HG02943 (cell line): ENCODE measurements around the gene EXT2.

Source experiments
- ATAC-seq: cut with Tn5 transposase; IDR thresholded peaks from one replicate; pipeline ENCODE4 v1.9.1; 2021; ENCODE audit warnings: mild to moderate bottlenecking, low read depth, moderate library complexity; ENCODE audit not compliant: unreplicated experiment

The EXT2 gene

DNA sequence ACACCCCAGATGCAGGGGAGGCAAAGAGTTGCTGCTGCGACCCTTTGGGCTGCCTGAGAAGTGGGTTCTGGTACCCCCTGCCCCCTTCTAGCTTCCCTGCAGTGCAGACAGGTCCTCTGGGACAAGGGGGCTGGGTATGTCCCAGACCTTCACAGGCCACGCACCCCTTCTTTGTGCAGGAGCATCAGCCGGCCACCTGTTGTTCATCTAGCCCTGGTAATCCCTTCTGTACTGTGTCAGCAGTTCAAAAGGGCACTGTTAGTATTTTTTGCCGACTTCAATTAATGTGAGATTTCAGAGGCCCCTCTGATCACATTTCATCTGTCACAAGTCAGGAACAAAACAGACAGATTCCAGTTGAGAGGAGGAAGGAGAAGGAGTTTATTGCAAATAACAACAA lies 164.6 kb downstream of the EXT2 start:
- ATAC-seq = no peak

DNA sequence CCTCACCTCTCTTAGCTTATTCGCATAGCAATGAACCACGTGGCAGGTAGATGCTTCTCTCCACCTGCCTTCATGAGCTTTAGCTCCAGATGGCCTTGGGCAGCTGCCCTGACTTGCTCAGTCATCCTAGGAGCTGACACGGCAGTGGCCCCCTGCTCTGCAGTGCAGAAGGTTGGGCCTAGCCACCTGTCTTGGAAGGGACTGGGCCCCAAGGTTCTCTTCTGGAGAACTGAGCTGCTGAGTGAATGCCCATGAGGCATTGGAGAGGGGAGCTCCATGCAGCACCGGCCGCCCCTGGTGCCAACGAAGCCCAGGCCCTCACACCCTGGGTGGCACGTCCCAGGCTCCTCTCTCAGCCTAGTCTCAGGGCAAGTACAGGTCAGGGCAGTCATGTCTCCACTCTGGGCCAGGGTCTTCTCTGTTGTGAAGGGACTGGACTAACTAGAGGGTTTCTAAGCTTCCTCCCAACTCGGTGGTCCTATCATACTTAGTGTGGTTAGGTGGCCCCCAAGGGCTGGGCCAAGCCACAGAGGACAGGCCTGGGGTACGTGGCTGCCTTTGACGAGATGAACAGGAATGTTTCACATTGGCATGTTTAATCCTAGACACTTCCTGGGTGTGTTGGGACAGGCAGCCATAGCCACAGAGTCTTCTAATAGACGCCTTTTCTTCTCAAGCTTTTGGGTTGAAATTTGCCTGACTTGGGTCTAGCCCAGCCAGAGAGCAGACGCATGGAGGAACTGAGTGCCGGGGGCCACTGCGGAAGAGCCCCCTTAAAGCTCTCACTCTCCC lies 166.5 kb downstream of the EXT2 start:
- no peak for ATAC-seq

DNA sequence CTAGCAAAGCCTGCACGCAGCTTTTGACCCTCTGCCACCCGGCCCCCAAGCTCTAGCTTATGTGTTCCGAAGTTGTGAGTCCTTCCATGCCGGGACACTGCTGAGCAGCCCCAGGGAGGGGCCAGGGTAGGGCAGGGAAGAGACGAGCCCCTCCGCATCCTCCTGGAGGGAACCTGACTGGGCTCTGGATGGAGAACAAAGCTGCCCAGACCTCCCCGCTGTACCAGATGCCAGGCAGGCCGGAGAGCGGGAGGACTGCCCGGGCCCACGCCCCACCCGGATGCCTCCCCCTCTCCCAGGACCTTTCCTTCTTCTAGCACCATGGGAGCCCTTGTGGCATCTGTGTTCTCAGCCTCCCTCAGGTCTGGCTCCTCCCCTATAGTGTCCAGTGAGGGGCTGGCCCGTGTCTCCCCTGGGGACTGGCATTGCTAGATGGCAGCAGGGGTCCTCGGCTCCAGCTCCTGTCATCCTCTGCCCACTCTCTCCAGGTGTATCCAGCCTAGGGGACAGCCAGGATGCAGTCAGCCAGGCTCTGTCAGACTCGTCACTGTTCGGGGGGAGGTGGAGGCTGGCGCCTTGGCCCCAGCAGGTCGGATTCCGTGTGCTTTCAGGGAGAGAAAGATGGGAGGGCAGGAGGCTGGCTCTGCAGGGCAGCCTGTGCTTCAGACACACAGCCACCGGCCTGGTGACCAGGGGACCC lies 168.4 kb downstream of the EXT2 start:
- no peak for ATAC-seq

DNA sequence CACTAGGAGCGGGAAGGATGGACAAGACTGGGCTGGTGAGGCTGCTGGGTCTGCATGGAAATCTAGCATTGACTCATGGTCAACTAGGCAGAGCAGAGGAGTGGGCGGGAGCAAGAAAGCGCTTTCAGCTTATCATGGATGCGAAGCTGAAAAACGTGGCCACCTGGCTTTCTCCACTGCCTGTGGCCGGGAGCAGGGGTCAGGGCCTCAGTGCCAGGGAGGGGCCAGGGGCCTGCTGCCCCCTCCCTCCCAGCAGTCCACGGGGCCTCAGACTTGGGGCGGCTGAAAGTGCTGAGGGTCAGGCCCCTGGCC lies 168.9 kb downstream of the EXT2 start:
- ATAC-seq = no peak

DNA sequence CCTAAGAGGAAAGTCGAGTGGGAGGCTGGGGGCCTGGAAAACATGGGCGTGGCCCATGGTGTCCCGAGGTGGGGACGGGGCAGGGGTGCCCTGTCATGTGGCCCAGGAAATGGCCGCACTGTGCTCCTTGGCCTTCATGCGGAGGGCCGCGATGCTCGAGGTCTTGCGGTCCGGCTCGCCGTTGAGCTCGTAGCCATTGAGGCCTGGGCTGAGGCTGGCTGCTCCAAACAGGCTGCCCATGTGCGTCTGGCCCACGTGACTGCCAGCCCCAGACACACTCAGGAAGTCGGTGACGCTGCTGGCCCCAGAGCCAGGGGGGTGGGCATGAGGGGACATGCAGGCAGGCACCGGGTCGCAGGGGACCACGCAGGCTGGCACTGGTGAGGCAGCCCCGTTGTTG lies 169.3 kb downstream of the EXT2 start:
- ATAC-seq = no peak

DNA sequence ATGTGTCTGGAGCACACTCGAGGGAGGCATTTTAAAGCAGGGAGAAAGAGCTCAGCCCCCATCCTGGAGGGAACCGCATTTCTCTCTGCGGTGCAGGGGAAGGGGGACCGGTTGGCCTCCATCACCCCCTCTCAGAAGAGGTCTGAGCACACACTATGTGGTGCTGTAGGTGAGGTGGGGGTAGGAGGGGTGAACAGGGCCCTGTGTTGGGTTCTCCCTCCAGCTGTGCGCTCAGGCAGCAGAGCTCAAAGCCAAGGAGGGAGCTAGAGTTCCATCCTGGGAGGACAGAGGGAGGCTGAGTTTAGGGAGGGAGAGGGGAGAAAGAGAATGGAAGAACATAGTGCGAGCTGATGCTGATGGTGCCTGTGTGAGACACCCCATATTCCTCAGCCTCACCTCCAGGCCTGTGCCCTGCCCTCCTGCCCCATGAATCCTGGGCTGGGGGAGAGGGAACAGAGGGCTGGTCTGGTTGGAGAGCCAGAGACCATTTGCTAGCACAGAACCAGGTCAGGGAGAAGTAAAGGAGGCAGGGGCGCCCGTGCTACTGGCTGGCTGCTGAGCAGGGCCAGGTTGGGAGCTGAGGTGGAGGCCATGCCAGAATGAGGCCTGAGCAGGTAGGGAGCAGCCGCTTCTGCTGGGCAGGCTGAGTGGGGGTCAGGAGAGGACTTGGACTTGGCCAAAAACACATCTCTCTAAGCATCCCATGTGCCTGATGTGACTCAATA lies 170.7 kb downstream of the EXT2 start:
- no peak for ATAC-seq

DNA sequence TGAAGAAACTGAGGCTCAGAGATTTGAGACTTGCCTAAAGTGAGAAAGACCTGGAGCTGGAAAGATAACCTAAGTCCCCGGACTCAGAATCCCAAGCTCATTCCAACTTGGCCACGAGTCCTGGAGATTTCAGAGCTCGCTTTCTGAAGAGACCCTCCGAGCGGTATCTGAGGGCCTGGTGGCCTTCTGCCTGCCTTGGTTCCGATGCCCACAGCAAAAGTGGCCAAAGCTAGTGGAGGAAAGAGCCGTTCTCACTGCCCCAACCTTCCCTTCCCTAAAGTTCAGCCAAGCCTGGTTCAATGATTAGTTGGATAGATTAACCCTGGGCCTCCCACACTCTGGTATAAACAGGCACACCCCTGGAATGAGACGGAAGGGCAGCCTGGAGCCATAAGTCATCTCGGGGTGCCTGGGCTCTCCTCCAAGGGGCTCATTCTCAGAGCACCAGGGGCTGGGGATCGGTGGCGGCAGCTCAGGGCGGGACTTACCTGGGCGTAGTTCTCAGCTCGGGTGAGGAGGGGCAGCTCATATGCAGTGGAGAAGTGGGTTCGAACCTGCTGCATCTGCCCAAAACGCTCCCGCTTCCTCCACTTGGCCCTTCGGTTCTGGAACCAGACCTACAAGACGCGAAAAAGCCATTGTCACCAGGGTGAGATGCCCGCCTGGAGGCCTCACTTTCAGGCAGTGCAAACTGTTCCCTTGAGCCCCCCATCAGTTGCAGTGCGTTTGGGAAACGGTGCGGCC lies 171.7 kb downstream of the EXT2 start:
- no peak for ATAC-seq

DNA sequence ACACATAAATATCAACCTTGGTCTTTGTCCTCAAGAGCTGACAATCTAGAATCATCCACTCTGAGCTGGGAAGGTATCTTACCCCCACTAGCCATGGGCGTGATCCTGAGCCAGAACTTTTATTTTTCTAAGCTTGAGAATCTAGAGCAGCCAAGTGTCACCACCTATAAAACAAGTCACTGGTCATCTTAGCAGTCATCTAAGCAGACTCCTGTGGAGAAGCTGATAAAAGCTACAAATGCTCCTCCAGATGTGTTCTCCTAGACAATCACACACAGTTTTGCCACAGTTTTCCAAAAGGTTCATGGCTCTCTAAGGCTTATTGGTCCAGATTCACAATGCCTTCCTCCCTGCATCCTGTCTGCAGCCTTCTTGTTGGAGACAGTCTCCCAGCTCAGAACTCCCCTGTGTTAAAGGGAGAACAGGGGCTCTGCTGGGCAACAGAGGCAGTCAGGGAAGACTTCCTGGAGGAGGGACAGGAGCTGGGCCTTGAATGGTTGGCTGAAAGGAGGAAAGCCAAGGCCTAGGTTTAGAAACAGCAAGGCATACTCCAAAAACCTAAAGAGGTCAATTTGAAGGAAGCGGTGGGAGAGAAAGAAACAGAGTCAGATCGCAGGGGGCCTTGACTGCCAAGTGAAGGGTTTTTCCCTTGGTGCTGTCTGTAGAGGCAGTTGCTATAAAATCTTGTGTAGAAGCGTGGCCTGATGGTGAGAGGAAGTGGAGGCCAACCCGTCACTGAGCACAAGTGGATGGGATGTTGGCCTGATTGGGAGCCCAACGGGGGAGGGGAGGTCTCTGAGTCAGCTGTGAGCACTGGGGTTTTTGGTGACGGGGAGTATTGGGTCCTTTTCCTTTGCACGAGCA lies 172.5 kb downstream of the EXT2 start:
- ATAC-seq = no peak

DNA sequence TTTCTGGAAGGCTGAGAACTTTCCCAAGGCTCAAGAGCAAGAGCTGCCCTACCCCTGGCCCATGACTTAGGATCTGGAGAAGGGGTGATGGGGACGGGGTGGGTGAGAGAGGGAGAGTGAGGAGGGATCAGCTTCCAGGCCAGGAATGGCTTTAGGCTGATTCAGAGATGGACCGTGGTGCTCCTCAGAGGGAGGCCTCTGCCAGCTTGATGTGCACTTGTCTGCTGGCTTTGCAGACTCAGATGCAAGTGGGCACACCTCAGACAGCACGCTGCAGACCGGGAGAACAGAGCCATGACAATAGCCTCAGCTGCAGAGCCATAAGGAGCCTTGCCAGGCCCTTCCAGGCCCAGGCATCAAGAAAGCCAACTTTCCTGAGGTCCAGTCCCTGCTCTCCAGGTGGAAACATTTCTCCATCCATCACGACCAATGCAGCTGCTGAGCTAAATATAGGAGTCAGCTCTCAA lies 173.2 kb downstream of the EXT2 start:
- ATAC-seq = no peak

DNA sequence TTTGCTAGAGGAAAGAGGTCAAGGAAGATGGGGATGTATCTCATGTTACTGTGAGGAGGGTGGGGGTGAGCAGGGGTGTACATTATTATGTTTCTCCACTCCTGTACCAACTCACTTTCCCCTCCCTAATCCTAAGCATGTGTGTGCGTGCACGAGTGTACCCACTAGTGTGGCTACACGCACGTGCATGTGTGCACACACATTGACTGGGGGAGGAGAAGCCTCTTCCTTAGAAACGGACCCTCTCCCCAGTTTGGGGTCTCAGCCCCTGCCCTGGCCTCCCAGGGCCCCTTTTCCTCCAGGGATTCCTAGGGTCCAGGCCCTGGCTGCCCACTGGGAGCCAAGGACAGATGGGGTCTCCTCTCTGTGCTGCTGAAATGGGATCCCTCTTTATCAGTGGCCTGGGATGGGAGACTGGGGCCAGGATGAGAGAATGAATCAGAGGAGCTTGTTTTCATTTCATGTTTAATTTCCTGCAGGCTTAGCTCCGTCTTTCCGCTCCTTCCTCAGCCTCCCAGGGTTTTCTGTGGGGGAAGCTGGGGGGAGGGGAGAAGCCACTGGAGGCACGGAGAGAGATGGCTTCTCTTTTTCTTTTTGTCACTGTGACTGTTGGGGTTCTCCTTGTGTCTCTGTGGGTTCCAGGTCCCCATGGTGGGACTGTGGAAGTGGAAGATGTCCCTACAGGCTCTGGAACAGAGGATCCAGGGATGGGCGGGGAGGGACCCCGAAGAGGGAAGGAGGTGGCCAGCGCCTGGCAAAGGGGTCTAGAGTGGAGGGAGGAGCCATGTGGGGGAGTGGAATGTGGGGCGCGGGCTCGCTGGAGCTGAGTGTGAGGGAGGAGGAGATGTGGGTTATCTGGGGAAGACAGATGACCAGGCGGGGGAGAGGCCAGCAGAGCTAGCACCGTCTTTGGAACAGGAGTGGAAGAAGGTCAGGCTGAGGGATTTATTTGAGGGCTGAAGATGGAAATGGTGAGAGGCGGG lies 174.2 kb downstream of the EXT2 start:
- no peak for ATAC-seq

DNA sequence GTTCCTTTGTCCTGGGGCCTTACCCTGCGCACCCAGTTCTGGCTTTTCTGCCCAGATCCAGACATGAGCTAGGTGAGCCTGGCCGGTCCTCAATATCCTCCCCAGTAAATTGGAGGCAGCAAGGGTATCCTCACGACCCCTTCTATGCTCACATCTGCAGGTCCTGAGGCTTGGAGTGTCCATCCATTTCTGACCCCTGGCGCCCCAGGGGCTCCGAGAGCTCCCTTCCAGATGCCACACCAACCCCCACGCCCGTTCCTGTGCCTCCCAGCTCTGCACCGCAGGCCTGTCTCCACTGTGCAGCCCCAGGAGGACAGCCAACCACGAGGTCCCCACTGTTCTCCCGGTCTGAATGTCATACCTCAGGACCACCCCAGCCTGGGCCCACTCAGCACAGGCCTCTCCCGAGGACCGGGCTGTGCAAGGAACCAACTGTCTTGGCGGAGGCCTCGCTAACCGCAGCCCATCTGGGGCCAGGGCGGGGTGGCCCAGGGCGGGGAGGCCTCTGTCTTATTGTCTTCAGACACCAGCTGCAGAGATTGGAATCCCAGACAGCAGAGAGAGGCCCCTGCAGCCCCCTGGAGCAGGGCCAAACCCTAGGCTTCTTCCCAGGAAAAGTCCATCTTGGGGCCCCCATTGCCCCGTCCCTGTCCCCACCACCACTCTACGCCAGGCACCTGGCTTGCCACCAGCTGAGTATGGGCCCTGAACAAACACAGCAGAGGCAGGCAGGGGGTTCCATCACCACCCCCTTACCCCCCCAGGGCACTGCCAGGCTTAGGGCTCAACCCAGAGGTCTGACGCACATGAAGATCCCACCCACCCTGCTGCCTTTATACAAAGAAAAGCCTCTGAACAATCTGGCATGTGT lies 175.2 kb downstream of the EXT2 start:
- no peak for ATAC-seq

DNA sequence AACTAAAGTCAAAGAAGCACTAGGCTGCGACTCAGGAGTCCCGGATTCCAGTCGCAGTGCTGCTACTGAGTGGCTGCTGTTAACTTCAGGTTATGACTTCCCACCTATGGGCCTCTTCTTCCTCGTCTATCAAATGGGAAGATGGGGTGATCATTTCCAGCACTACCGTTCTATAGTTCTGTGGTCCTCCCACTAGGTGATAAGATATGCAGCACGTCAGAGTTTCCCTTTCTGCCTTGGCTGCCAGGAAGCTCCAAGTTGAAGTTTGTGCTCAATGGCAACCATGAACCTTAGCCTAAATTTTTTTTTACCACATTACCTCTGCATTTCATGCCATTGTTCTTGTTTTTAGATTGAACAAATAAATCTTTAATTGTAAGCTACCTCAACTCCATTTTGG lies 175.8 kb downstream of the EXT2 start:
- no peak for ATAC-seq

DNA sequence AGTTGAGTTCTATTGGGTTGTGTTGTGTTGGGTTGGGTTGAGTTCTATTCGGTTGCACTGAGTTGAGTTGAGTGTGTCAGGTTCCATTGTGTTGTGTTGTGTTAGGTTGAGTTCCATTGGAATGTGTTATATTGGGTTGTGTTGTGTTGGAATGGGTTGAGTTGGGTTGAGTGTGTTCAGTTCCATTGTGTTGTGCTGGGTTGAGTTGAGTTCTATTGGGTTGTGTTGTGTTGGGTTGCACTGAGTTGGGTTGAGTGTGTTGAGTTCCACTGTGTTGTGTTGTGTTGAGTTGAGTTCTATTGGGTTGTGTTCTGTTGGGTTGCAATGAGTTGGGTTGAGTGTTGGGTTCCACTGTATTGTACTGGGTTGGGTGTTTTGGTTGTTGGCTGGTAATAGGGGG lies 178.9 kb downstream of the EXT2 start:
- ATAC-seq = no peak

DNA sequence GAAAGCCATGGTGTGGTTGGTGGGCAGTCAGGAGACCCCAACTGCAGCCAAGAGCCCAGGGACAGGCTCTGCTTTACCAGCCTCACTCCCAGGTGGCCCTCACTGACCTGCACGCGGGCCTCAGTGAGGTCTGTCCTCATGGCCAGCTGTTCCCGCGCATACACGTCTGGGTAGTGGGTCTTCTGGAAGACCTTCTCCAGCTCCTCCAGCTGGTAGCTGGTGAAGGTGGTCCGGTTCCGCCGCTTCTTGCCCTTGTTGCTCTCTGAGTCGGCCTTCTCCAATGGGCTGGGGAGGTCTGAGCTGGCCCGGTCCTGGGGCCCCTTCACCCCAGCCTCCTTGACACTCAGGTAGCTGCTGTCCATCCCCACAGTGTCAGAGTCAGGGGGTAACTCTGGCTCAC lies 179.8 kb downstream of the EXT2 start:
- ATAC-seq = no peak

DNA sequence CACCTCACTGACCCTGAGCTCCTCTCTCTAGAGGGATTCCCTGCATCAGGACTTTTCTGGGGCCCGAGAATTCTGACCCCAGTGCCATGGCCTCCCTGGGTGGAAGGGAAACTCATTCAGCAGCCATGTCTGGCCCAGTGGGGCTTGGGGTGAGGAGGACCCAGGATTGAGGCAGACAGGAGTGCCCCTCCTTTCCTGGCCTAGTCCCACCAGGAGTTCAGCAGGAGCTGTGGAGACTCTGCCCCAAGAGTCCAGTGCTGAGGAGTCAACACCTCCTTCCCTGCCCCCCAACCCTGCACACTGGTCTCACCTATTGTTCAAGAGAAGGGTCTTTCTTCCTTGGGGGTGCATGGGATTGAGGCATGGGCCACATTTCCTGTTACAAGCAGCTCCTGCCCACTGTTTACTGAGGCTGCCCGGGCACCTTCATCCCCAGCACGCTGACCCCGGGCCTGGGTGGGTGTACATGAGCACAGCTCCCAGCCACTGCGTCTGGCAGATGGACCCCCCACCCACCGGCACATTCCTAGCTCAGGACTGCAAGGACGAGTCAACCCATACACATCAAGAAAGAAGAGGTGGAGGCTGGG lies 180.6 kb downstream of the EXT2 start:
- no peak for ATAC-seq

DNA sequence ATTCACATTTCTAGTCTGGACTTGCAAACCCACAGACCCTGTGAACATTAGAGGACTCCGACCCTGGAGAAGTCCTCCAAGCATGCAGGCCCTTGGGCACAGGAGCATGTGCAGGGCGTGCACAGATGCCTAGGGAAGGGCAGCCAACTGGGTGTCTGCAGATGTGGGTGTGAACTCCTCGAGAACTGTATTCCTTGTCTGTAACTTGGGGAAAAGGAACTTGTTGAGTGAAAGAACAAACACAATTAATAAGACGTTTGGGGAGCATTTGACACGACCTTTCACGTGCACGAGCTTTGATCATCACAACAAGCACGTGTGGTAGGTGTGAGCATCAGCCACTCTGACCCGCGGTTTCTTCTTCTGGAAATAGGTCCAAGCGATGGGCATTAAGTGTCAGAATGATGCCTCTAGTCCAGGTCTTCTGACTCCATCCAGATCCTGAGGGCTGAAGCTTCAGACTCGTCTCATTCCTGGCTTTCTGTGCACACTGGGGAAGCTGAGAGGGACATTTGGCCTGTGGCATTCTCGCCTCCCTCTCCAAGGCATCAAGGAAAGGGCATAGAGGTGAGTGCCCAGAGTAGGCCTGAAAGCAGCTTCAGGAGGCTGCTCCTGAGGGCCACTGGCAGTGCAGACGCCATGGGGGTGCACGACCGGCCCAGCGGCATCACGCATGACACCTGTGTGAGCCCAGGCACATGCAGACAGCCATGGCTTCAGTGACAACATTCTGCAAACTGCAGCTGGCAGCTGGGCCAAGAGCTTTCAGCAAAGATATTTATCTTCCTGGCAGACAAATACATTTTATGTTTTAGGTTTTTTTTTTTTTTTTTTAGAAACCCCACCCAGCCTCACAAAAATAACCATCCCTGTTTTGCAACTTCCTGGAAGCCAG lies 182.0 kb downstream of the EXT2 start:
- ATAC-seq = no peak

DNA sequence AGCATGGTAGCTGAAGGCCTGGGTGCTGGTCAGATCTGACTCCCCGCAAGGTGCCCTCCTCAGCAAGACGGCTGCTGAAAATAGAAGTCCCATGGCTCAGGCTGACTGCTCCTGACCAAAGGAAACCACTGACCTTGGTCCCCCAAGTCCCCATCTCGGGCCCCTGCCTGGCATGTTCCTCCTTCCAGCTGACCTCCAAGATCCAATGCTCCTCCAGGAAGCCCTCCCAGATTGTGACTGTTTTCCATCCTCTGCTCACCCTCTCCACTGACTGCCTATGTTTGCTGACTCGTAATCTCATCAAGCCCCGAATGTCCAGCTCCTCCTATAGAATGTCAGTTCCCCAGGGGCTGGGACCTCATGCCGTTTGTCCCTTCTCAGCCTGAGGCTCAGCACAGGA lies 184.0 kb downstream of the EXT2 start:
- no peak for ATAC-seq
